SK-N-SH (cell line): ENCODE measurements around the gene SEPTIN2. TPM values are rescaled to one million over a fixed set of nuclear protein-coding genes. Genes with fewer than 3 reads are reported as not detected.

Experiments
- CTCF ChIA-PET: fragments of 300-600, 350-600 bp; formaldehyde crosslinking; extraction: SDS; loops from one replicate; lab custom pipeline; 2021; lab: Yijun Ruan, JAX
- POLR2A ChIA-PET: fragments of 350-600 bp; sonication (Branson Sonifier 250); formaldehyde crosslinking; extraction: SDS; loops from one replicate; lab custom pipeline; 2020; ENCODE audit warnings: antibody characterized with exemption, inconsistent platforms; lab: Yijun Ruan, JAX
- DNase-seq: peaks from one replicate; pipeline ENCODE4 v3.0.0; 2012
- H2AFZ ChIP-seq: fragments of 200-600 bp; sonication (generic); 2 replicates; pipeline ENCODE4 v1.8.1; 2016; ENCODE audit warnings: antibody characterized with exemption, mild to moderate bottlenecking, low read depth
- H3F3A ChIP-seq: fragments of 200-600 bp; sonication (generic); replicated peaks from 2 replicates; pipeline ENCODE3; 2016; ENCODE audit warnings: antibody characterized with exemption, mild to moderate bottlenecking; ENCODE audit not compliant: insufficient read depth
- H3K27ac ChIP-seq, 2 experiments: fragments of 200-500 bp in 1 of 2; fragments of 200-600 bp in 1 of 2; sonication (Bioruptor generic) in 1 of 2; sonication (generic), shearing (Covaris generic) in 1 of 2; 2 replicates each; pipeline versions ENCODE4 v1.5.1 to v1.6.1; 2014 to 2016; ENCODE audit warnings: low read depth in 2 of 2, inconsistent platforms in 1 of 2, low read length in 1 of 2, mild to moderate bottlenecking in 1 of 2, mixed read lengths in 1 of 2
- H3K27me3 ChIP-seq: fragments of 200-600 bp; sonication (generic), shearing (Covaris generic); 2 replicates; pipeline ENCODE4 v1.6.1; 2016; ENCODE audit warnings: mixed run types; ENCODE audit not compliant: insufficient read depth
- H3K36me3 ChIP-seq, 2 experiments: fragments of 200-500 bp in 1 of 2; fragments of 200-600 bp in 1 of 2; sonication (Bioruptor generic) in 1 of 2; sonication (generic) in 1 of 2; replicated peaks in 1 of 2; 2 replicates each; pipeline versions ENCODE3 to v1.5.1; 2014 to 2016; ENCODE audit warnings: low read length in 1 of 2, mild to moderate bottlenecking in 1 of 2; ENCODE audit not compliant: insufficient read depth in 2 of 2, control insufficient read depth in 1 of 2
- H3K4me1 ChIP-seq, 2 experiments: fragments of 200-500 bp in 1 of 2; fragments of 200-600 bp in 1 of 2; sonication (Bioruptor generic) in 1 of 2; sonication (generic), shearing (Covaris generic) in 1 of 2; 2 replicates each; pipeline versions ENCODE4 v1.5.1 to v1.6.1; 2014 to 2016; ENCODE audit warnings: low read depth in 1 of 2, low read length in 1 of 2, mixed run types in 1 of 2; ENCODE audit not compliant: insufficient read depth in 2 of 2, control insufficient read depth in 1 of 2
- H3K4me2 ChIP-seq: fragments of 200-600 bp; sonication (generic), shearing (Covaris generic); 2 replicates; pipeline ENCODE4 v1.6.1; 2017; ENCODE audit warnings: mixed run types
- H3K4me3 ChIP-seq, 2 experiments: fragments of 200-500 bp in 1 of 2; fragments of 200-600 bp in 1 of 2; sonication (Bioruptor generic) in 1 of 2; sonication (generic), shearing (Covaris generic) in 1 of 2; 2 replicates each; pipeline versions ENCODE4 v1.5.1 to v1.8.1; 2014 to 2016; ENCODE audit warnings: low read depth in 2 of 2, inconsistent platforms in 1 of 2, low read length in 1 of 2, mild to moderate bottlenecking in 1 of 2, mixed read lengths in 1 of 2, moderate library complexity in 1 of 2
- H3K79me2 ChIP-seq: fragments of 200-600 bp; sonication (generic); 2 replicates; pipeline ENCODE4 v1.8.1; 2017; ENCODE audit warnings: mild to moderate bottlenecking; ENCODE audit not compliant: insufficient read depth
- H3K9ac ChIP-seq: fragments of 200-600 bp; sonication (generic); 2 replicates; pipeline ENCODE4 v1.6.1; 2017; ENCODE audit warnings: mixed run types
- H3K9me2 ChIP-seq: fragments of 200-600 bp; sonication (generic); 2 replicates; pipeline ENCODE4 v1.6.1; 2017; ENCODE audit warnings: mixed run types
- H3K9me3 ChIP-seq: fragments of 200-600 bp; sonication (generic); 2 replicates; pipeline ENCODE4 v1.6.1; 2017; ENCODE audit warnings: mixed run types, mild to moderate bottlenecking, moderate library complexity
- H4K20me1 ChIP-seq: fragments of 200-600 bp; sonication (generic); 2 replicates; pipeline ENCODE4 v1.6.1; 2017; ENCODE audit warnings: mild to moderate bottlenecking, mixed run types; ENCODE audit not compliant: insufficient read depth
- FOSL2 ChIP-seq: IDR thresholded peaks from 2 replicates; pipeline ENCODE4 v1.4.0; 2012; ENCODE audit warnings: low read depth, mild to moderate bottlenecking, moderate library complexity, borderline replicate concordance
- MEF2A ChIP-seq: IDR thresholded peaks from 2 replicates; pipeline ENCODE4 v1.4.0; 2012; ENCODE audit warnings: low read depth, borderline replicate concordance
- NRF1 ChIP-seq: IDR thresholded peaks from 2 replicates; pipeline ENCODE4 v1.6.1; 2012; ENCODE audit warnings: low read depth, mild to moderate bottlenecking, low read length
- REST ChIP-seq: IDR thresholded peaks from 2 replicates; pipeline ENCODE4 v1.6.1; 2012; ENCODE audit warnings: mild to moderate bottlenecking, low read depth, low read length, moderate library complexity
- RXRA ChIP-seq: IDR thresholded peaks from 2 replicates; pipeline ENCODE4 v1.4.0; 2012; ENCODE audit warnings: low read depth, mild to moderate bottlenecking, borderline replicate concordance
- USF1 ChIP-seq: IDR thresholded peaks from 2 replicates; pipeline ENCODE4 v1.4.0; 2012; ENCODE audit warnings: low read depth, borderline replicate concordance
- YY1 ChIP-seq: IDR thresholded peaks from 2 replicates; pipeline ENCODE4 v1.4.0; 2012; ENCODE audit warnings: low read depth, mild to moderate bottlenecking
- WGBS: methylation state at CpG from one replicate; pipeline ENCODE4 v1.1.6; 2017; ENCODE audit warnings: low lambda C conversion rate; 5-methylcytosine and 5-hydroxymethylcytosine counted together
- polyA plus RNA-seq, 3 experiments: library from polyadenylated mRNA; depleted of rRNA; stranded (reverse); fragments of >200 nt; gene quantifications; 2 replicates each; pipeline ENCODE4 v1.2.3, GENCODE V29; 2012

SEPTIN2 gene
- polyA plus RNA-seq, 1 of the 3 experiments (the other 2 are of a cell fraction): 226 TPM

- POLR2A ChIA-PET: no interaction called here
- no peak for DNase-seq
- Histone ChIP-seq H3K27me3 (no peaks in the 10 kb centered on the region), H3K9me2 (no peaks in the 10 kb centered on the region), H3F3A (peaks cover 6% of the 10 kb centered on the region), H3K4me2 (no peak overlapping the region), H3K9ac (no peak overlapping the region), H3K4me3 (no peak overlapping the region), H2AFZ (no peak overlapping the region), H3K4me1 (no peaks in the 10 kb centered on the region), H3K79me2 (peaks cover 64% of the 10 kb centered on the region), H3K36me3 (peaks cover 79 to 82% of the 10 kb centered on the region in 2 experiments), H4K20me1 (peaks cover 45% of the 10 kb centered on the region), H3K27ac (no peak overlapping the region), H3K9me3 (no peaks in the 10 kb centered on the region)
- 85% methylated on average over 8 of the region's 8 CpGs for WGBS
- CTCF ChIA-PET: no interaction called here
- TF ChIP-seq REST (no peak), YY1 (no peak), NRF1 (no peak)
These were observed 24.3 kb downstream of the SEPTIN2 start for GRCh38 chr2:241339839-241340630.

DNA sequence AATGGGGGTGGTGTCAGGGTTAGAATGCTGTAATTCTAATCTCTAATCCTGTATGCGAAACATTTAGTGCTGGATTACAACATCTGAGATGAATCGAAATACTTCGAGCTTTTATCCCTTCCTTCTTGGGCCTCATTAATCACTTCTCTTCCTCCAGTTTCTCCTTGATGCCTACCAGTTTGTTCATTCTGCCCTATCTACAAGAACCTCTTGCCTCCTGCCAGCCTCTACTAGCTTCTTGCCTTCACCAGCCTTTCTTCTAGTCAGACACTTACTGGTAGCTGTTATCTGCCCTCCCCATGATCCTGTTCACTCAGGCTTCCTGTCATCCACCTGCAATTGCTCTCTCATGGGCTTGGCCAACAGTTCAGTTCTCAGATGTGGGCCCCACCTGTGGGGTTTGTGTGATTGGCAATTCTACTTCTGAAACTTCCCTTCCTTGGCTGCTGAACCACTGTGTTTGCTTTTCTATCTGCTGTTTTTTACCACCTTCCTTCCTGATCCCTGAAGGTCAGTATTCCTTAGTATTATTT is 25.0 kb downstream of the SEPTIN2 start:
- peaks cover 79 to 82% of the 10 kb centered on the region in 2 experiments for H3K36me3 ChIP-seq
- POLR2A ChIA-PET: no interaction called here
- H3K27ac ChIP-seq: no peak overlapping the region
- H3K27me3 ChIP-seq: no peaks in the 10 kb centered on the region
- peaks cover 6% of the 10 kb centered on the region for H3F3A ChIP-seq
- TF ChIP-seq RXRA (no peak), FOSL2 (no peak), USF1 (no peak), MEF2A (no peak)
- DNase-seq: no peak
- H3K4me3 ChIP-seq: no peak overlapping the region
- no peaks in the 10 kb centered on the region for H3K9me2 ChIP-seq
- peaks cover 47% of the 10 kb centered on the region for H4K20me1 ChIP-seq
- no peak overlapping the region for H3K4me2 ChIP-seq
- H2AFZ ChIP-seq: no peak overlapping the region
- peaks cover 60% of the 10 kb centered on the region for H3K79me2 ChIP-seq
- CTCF ChIA-PET: no interaction called here
- no peaks in the 10 kb centered on the region for H3K9me3 ChIP-seq
- no peak overlapping the region for H3K9ac ChIP-seq
- no peaks in the 10 kb centered on the region for H3K4me1 ChIP-seq
- 97% methylated on average over 3 of the region's 3 CpGs for WGBS
